IMR-90 (cell line): Measurements from ENCODE around the gene FAH. TPM values are rescaled to one million over a fixed set of nuclear protein-coding genes. Genes with fewer than 3 reads are reported as not detected.
A peak's percentile ranks its signal among the peaks of the same experiment; 100 is the strongest.

ENCODE experiments used
- ATAC-seq: fragments of 200-7000 bp; cut with Tn5 transposase; 2 replicates; pipeline ENCODE4 v1.9.1; 2020; ENCODE audit warnings: low read depth, mild to moderate bottlenecking, moderate library complexity
- BruUV-seq: library from RNA; stranded (reverse); fragments of 400-500 nt; replicated peaks from 2 replicates; lab custom pipeline; 2021; lab: Mats Ljungman, UMichigan
- CTCF ChIA-PET: fragments of 300-600 bp; formaldehyde crosslinking; extraction: SDS; loops from one replicate; lab custom pipeline; 2021; ENCODE audit warnings: antibody characterized with exemption; lab: Yijun Ruan, JAX
- POLR2A ChIA-PET: fragments of 300-600 bp; sonication (Branson Sonifier 250); formaldehyde crosslinking; loops from one replicate; lab custom pipeline; 2022; ENCODE audit warnings: antibody characterized with exemption; ENCODE audit not compliant: unreplicated experiment; lab: Charles Lee
- DNase-seq: peaks from one replicate; pipeline ENCODE4 v3.0.0; 2013
- H2AFZ ChIP-seq: replicated peaks from 2 replicates; pipeline ENCODE3; 2013; ENCODE audit warnings: low read length, mild to moderate bottlenecking; ENCODE audit not compliant: poor library complexity
- H2AK5ac ChIP-seq: 2 replicates; pipeline ENCODE4 v1.6.1; 2013; ENCODE audit warnings: low read depth, low read length, inconsistent platforms
- H2AK9ac ChIP-seq: replicated peaks from 2 replicates; pipeline ENCODE3; 2013; ENCODE audit warnings: mild to moderate bottlenecking, low read depth, low read length, moderate library complexity; ENCODE audit not compliant: poor library complexity
- H2BK120ac ChIP-seq: 2 replicates; pipeline ENCODE4 v1.6.1; 2013; ENCODE audit warnings: low read depth, low read length, inconsistent platforms
- H2BK15ac ChIP-seq: 3 replicates; pipeline ENCODE4 v1.6.1; 2013; ENCODE audit warnings: low read depth, low read length, inconsistent platforms
- H2BK20ac ChIP-seq: 2 replicates; pipeline ENCODE4 v1.6.1; 2013; ENCODE audit warnings: low read depth, mild to moderate bottlenecking, inconsistent platforms, low read length, moderate library complexity
- H2BK5ac ChIP-seq: 2 replicates; pipeline ENCODE4 v1.6.1; 2013; ENCODE audit warnings: mild to moderate bottlenecking, low read depth, low read length, inconsistent platforms; ENCODE audit not compliant: poor library complexity, severe bottlenecking
- H3K14ac ChIP-seq: replicated peaks from 2 replicates; pipeline ENCODE4 v1.6.1; 2013; ENCODE audit warnings: low read depth, low read length, inconsistent platforms
- H3K18ac ChIP-seq: 2 replicates; pipeline ENCODE4 v1.6.1; 2013; ENCODE audit warnings: low read depth, low read length, control low read depth
- H3K23ac ChIP-seq: 2 replicates; pipeline ENCODE4 v1.6.1; 2013; ENCODE audit warnings: low read depth, low read length, inconsistent platforms
- H3K27ac ChIP-seq: 2 replicates; pipeline ENCODE4 v1.5.1; 2013; ENCODE audit warnings: mild to moderate bottlenecking, control low read depth, low read length; ENCODE audit not compliant: insufficient read depth
- H3K27me3 ChIP-seq: 2 replicates; pipeline ENCODE4 v1.6.1; 2013; ENCODE audit warnings: low read length; ENCODE audit not compliant: control insufficient read depth, insufficient read depth
- H3K36me3 ChIP-seq: 2 replicates; pipeline ENCODE4 v1.6.1; 2013; ENCODE audit warnings: low read length, mixed read lengths; ENCODE audit not compliant: control insufficient read depth, insufficient read depth
- H3K4ac ChIP-seq: 2 replicates; pipeline ENCODE4 v1.6.1; 2013; ENCODE audit warnings: low read depth, low read length, inconsistent platforms
- H3K4me1 ChIP-seq: 2 replicates; pipeline ENCODE4 v1.6.1; 2013; ENCODE audit warnings: low read length, mixed read lengths; ENCODE audit not compliant: control insufficient read depth, insufficient read depth
- H3K4me2 ChIP-seq: 2 replicates; pipeline ENCODE4 v1.6.1; 2013; ENCODE audit warnings: low read depth, mild to moderate bottlenecking, control low read depth, low read length, moderate library complexity
- H3K4me3 ChIP-seq: 2 replicates; pipeline ENCODE4 v1.5.1; 2013; ENCODE audit warnings: low read depth, mild to moderate bottlenecking, control low read depth, low read length, moderate library complexity; ENCODE audit not compliant: insufficient read depth
- H3K56ac ChIP-seq: 2 replicates; pipeline ENCODE4 v1.6.1; 2013; ENCODE audit warnings: low read length, inconsistent platforms; ENCODE audit not compliant: insufficient read depth; ENCODE audit errors: extremely low read depth
- H3K79me1 ChIP-seq, 2 experiments: 2 replicates each; pipeline ENCODE4 v1.6.1; 2013; ENCODE audit warnings: low read length in 2 of 2, inconsistent platforms in 1 of 2, low read depth in 1 of 2
- H3K9ac ChIP-seq: 2 replicates; pipeline ENCODE4 v1.6.1; 2013; ENCODE audit warnings: low read depth, low read length, control low read depth
- H3K9me1 ChIP-seq: 2 replicates; pipeline ENCODE4 v1.6.1; 2013; ENCODE audit warnings: low read length, inconsistent platforms; ENCODE audit not compliant: insufficient read depth
- H3K9me3 ChIP-seq: 2 replicates; pipeline ENCODE4 v1.6.1; 2013; ENCODE audit warnings: low read length; ENCODE audit not compliant: control insufficient read depth, insufficient read depth
- H4K20me1 ChIP-seq: 2 replicates; pipeline ENCODE4 v1.6.1; 2013; ENCODE audit warnings: low read length, inconsistent platforms; ENCODE audit not compliant: insufficient read depth
- H4K5ac ChIP-seq: 2 replicates; pipeline ENCODE4 v1.6.1; 2013; ENCODE audit warnings: mild to moderate bottlenecking, low read depth, low read length, control low read depth
- H4K8ac ChIP-seq, 2 experiments: 2 replicates each; pipeline ENCODE4 v1.6.1; 2013; ENCODE audit warnings: low read depth in 2 of 2, low read length in 2 of 2, control low read depth in 1 of 2, inconsistent platforms in 1 of 2
- H4K91ac ChIP-seq: 2 replicates; pipeline ENCODE4 v1.6.1; 2013; ENCODE audit warnings: low read depth, low read length, inconsistent platforms; ENCODE audit not compliant: insufficient read depth
- ELK1 ChIP-seq: fragments of 150-350 bp; IDR thresholded peaks from 2 replicates; pipeline ENCODE4 v1.6.1; 2016; ENCODE audit warnings: low read depth, mild to moderate bottlenecking, low read length, moderate library complexity, borderline replicate concordance
- MAFK ChIP-seq: IDR thresholded peaks from 2 replicates; pipeline ENCODE4 v1.6.1; 2012; ENCODE audit warnings: low read depth, low read length, improper control_type of control experiment
- NFE2L2 ChIP-seq: fragments of 150-350 bp; IDR thresholded peaks from 2 replicates; pipeline ENCODE4 v1.6.1; 2016; ENCODE audit warnings: low read depth, mild to moderate bottlenecking, low read length
- RAD21 ChIP-seq: IDR thresholded peaks from 2 replicates; pipeline ENCODE4 v1.6.1; 2012; ENCODE audit warnings: low read length, improper control_type of control experiment
- RFX5 ChIP-seq: IDR thresholded peaks from 2 replicates; pipeline ENCODE4 v1.8.0; 2012; ENCODE audit warnings: low read depth, mild to moderate bottlenecking, low read length, moderate library complexity
- SMC3 ChIP-seq: fragments of 150-350 bp; IDR thresholded peaks from 2 replicates; pipeline ENCODE4 v1.6.1; 2016; ENCODE audit warnings: low read depth, mild to moderate bottlenecking, antibody characterized with exemption, low read length, moderate library complexity
- USF2 ChIP-seq: fragments of 150-350 bp; IDR thresholded peaks from 2 replicates; pipeline ENCODE4 v1.6.1; 2017; ENCODE audit warnings: mild to moderate bottlenecking, antibody characterized with exemption, low read length, low read depth
- WGBS, 2 experiments: methylation state at CpG; one replicate each; pipeline versions ENCODE4 v1.1.5 to v1.1.7; 2013; ENCODE audit warnings: missing lambda C conversion rate in 2 of 2; ENCODE audit not compliant: insufficient read length in 1 of 2; ENCODE audit errors: extremely low coverage in 2 of 2; 5-methylcytosine and 5-hydroxymethylcytosine counted together
- dilution Hi-C: fragments of 300-500 bp; cut with HindIII; formaldehyde crosslinking; loops from one replicate; pipeline ENCODE4 v1.14.3; 2018; ENCODE audit warnings: low sequenced_read_pairs; ENCODE audit not compliant: unreplicated experiment
- in situ Hi-C: fragments of 300-500 bp; cut with MboI; formaldehyde crosslinking; loops from 3 replicates; pipeline ENCODE4 v1.14.3; 2019; ENCODE audit warnings: low sequenced_read_pairs, inconsistent platforms, mixed read lengths
- intact Hi-C: fragments of 100-400 bp; cut with micrococcal nuclease; formaldehyde crosslinking; loops from 2 replicates; pipeline ENCODE4 v1.10.0; 2022
- polyA plus RNA-seq, 3 experiments: library from polyadenylated mRNA; depleted of rRNA; stranded (reverse); fragments of >200 nt; gene quantifications; 2 replicates each; pipeline ENCODE4 v1.2.3, GENCODE V29; 2012; ENCODE audit warnings: low replicate concordance in 1 of 3
- total RNA-seq: library from RNA; depleted of rRNA; stranded (reverse); fragments of >200 nt; gene quantifications from 2 replicates; pipeline ENCODE4 v1.2.3, GENCODE V29; 2012

Gene FAH
- total and polyA plus RNA-seq, 2 of the 4 experiments (the other 2 are of a cell fraction), result 43.1 to 48.6 TPM

- no CpG with 5 or more reads among the region's 1 CpG for WGBS, 2 experiments
- ChIA-PET POLR2A (no interaction called here), CTCF (no interaction called here)
- in situ Hi-C loops, result no loop called here
- intact Hi-C loops, result no loop called here
- H3K56ac ChIP-seq, result no peak overlapping the region
- H2BK5ac ChIP-seq, result no peak overlapping the region
- no peak overlapping the region for H3K27ac ChIP-seq
- H4K8ac ChIP-seq, result no peak overlapping the region
- peaks cover 3% of the 10 kb centered on the region; the same call in 1 of the 2 replicates for H4K20me1 ChIP-seq
- no peak overlapping the region for H3K4me2 ChIP-seq
- H3K23ac ChIP-seq, result no peak overlapping the region
- no peak overlapping the region for H3K4me3 ChIP-seq
- H3K9ac ChIP-seq, result no peak overlapping the region
- H4K5ac ChIP-seq, result no peak overlapping the region
- BruUV-seq, result no TSS peak
- H3K4ac ChIP-seq, result no peak overlapping the region
- H3K14ac ChIP-seq, result 0 out of 2 replicates have a peak overlapping the region, but pooled peaks have one; percentile 15
- peaks cover 7% of the 10 kb centered on the region for H3K36me3 ChIP-seq
- H2AK5ac ChIP-seq, result no peak overlapping the region
- no peak overlapping the region for H2AFZ ChIP-seq
- H2AK9ac ChIP-seq, result no peak overlapping the region
- no peaks in the 10 kb centered on the region for H3K27me3 ChIP-seq
- H2BK120ac ChIP-seq, result no peak overlapping the region
- peaks cover 2% of the 10 kb centered on the region; the same call in 1 of the 2 replicates for H3K9me1 ChIP-seq
- no peak overlapping the region for H2BK20ac ChIP-seq
- dilution Hi-C loops, result no loop called here
- H3K79me1 ChIP-seq, result peaks cover 21 to 40% of the 10 kb centered on the region in 2 experiments
- no peaks in the 10 kb centered on the region for H3K4me1 ChIP-seq
- no peak for DNase-seq
- no peak for TF ChIP-seq ELK1
- TF ChIP-seq SMC3, result no peak
- no peak for TF ChIP-seq NFE2L2
- TF ChIP-seq RAD21, result no peak
- no peak for TF ChIP-seq MAFK
- no peak for TF ChIP-seq RFX5
- TF ChIP-seq USF2, result no peak
- H3K9me3 ChIP-seq, result no peaks in the 10 kb centered on the region
- no peak overlapping the region for H3K18ac ChIP-seq
- no peak for ATAC-seq
- no peak overlapping the region for H4K91ac ChIP-seq
- H2BK15ac ChIP-seq, result no peak overlapping the region
Measured at GRCh38 chr15:80120636-80121035, 32.2 kb upstream of the FAH start.
